ENCODE data around the gene PCNT.

The PCNT gene

DNA sequence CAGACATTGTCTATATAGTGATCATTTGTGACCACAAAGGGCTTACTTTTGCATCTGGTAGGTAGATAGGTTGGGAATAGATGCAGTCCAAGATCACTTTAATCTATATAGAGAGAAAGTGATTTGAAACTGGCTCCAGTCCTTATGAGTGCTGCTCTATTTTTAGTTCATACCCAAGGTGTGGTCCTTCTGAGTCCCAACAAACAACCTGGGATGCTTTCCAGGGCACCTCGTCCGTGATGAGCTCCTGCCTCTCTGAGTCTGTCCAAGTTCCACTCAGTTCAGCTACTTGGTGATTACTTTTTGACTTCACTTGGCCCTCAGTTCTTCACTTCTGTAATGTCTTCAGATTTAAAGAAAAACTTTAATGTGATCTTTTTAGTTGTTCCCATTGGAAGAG lies 155.0 kb downstream of the PCNT start:
- Histone ChIP-seq H3K79me2 (ENCODE audit: control insufficient read depth, low read length) (no peaks in the 10 kb centered on the region), H3F3A (ENCODE audit: control insufficient read depth, insufficient read depth) (no peaks in the 10 kb centered on the region), H3K9me3 (ENCODE audit: control insufficient read depth, insufficient read depth, low read length) (no peaks in the 10 kb centered on the region), H3K9me2 (replicated peaks; ENCODE audit: control insufficient read depth, low read length) (no peaks in the 10 kb centered on the region), H3K36me3 (ENCODE audit: control insufficient read depth, low read length) (no peaks in the 10 kb centered on the region), H3K4me1 (ENCODE audit: control insufficient read depth, low read length) (no peaks in the 10 kb centered on the region), H3K27ac (ENCODE audit: low read depth, low read length) (no peak overlapping the region), H3K4me2 (ENCODE audit: low read length) (no peak overlapping the region), H4K20me1 (ENCODE audit: control insufficient read depth, insufficient read depth, low read depth, low read length) (no peaks in the 10 kb centered on the region), H3K4me3 (ENCODE audit: low read length) (no peak overlapping the region), H3K27me3 (ENCODE audit: control insufficient read depth, low read length) (no peaks in the 10 kb centered on the region)
- TF ChIP-seq, protein P1, sequence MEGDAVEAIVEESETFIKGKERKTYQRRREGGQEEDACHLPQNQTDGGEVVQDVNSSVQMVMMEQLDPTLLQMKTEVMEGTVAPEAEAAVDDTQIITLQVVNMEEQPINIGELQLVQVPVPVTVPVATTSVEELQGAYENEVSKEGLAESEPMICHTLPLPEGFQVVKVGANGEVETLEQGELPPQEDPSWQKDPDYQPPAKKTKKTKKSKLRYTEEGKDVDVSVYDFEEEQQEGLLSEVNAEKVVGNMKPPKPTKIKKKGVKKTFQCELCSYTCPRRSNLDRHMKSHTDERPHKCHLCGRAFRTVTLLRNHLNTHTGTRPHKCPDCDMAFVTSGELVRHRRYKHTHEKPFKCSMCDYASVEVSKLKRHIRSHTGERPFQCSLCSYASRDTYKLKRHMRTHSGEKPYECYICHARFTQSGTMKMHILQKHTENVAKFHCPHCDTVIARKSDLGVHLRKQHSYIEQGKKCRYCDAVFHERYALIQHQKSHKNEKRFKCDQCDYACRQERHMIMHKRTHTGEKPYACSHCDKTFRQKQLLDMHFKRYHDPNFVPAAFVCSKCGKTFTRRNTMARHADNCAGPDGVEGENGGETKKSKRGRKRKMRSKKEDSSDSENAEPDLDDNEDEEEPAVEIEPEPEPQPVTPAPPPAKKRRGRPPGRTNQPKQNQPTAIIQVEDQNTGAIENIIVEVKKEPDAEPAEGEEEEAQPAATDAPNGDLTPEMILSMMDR (IDR thresholded peaks at IDR 0.05; ENCODE audit: low read depth, low read length, poor library complexity, severe bottlenecking) = no peak
- no peak for TF ChIP-seq EZH2phosphoT487 (IDR thresholded peaks at IDR 0.05; ENCODE audit: borderline replicate concordance, low read length)

DNA sequence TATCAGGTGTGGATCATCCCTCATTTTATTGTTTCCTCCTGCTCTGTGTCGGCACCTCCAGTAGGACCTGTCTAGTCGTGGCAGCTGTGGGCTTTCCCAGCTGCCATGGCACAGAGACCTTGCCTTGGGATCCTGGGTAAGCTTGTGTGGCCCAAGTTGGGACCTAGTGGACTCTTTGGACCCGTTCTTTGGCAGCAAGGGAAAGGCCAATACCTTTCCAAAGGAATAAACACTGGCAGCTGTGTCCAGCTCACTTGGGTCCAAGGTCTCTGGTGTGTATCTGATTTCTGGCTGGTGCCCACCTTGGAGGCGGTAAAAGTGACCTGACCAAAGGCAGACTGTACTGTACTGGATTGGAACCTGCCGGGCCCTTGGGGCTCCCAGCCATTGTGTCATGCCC lies 156.5 kb downstream of the PCNT start:
- H3K9me3 ChIP-seq (ENCODE audit: control insufficient read depth, insufficient read depth, low read length) = no peaks in the 10 kb centered on the region
- no peak overlapping the region for H3K4me2 ChIP-seq (ENCODE audit: low read length)
- no peaks in the 10 kb centered on the region for H3K27me3 ChIP-seq (ENCODE audit: control insufficient read depth, low read length)
- 0 out of 2 replicates have a peak, but pooled peaks cover 3% of the 10 kb centered on the region for H3K36me3 ChIP-seq (ENCODE audit: control insufficient read depth, low read length)
- H3K9me2 ChIP-seq (replicated peaks; ENCODE audit: control insufficient read depth, low read length) = no peaks in the 10 kb centered on the region
- no peaks in the 10 kb centered on the region for H3K79me2 ChIP-seq (ENCODE audit: control insufficient read depth, low read length)
- H3F3A ChIP-seq (ENCODE audit: control insufficient read depth, insufficient read depth) = no peaks in the 10 kb centered on the region
- no peak for TF ChIP-seq EZH2phosphoT487 (IDR thresholded peaks at IDR 0.05; ENCODE audit: borderline replicate concordance, low read length)
- TF ChIP-seq, protein P1 (IDR thresholded peaks at IDR 0.05; ENCODE audit: low read depth, low read length, poor library complexity, severe bottlenecking) = no peak
- no peaks in the 10 kb centered on the region for H3K4me1 ChIP-seq (ENCODE audit: control insufficient read depth, low read length)
- no peak overlapping the region for H3K27ac ChIP-seq (ENCODE audit: low read depth, low read length)
- no peak overlapping the region for H3K4me3 ChIP-seq (ENCODE audit: low read length)
- H4K20me1 ChIP-seq (ENCODE audit: control insufficient read depth, insufficient read depth, low read depth, low read length) = no peaks in the 10 kb centered on the region

DNA sequence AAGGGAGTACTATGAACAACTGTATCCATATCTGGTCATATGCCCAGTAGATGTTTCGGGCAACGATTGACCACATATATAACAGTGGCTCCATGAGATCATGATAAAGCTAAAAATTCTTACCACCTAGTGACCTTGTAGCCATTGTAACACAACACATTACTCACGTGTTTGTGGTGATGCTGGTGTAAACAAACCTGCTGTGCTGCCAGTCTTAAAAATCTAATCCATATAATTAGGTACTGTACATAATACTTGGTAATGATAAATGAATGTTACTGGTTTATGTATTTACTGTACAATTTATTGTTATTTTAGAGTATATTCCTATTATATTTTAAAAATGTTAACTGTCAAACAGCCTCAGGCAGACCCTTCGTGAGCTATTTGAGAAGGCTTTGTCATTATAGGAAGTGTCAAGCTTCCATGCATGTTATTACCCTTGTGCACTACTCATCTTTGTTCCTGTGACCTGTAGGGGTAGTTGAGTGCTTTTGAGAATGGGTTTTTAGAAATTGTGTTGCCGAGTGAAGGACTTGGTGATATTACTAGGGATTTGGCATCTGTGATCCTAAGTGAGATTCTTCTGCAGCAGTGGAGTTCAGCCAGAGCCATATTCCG lies 158.4 kb downstream of the PCNT start:
- no peaks in the 10 kb centered on the region for H4K20me1 ChIP-seq (ENCODE audit: control insufficient read depth, insufficient read depth, low read depth, low read length)
- H3K4me3 ChIP-seq (ENCODE audit: low read length) = no peak overlapping the region
- no peaks in the 10 kb centered on the region for H3K9me2 ChIP-seq (replicated peaks; ENCODE audit: control insufficient read depth, low read length)
- peaks cover 5% of the 10 kb centered on the region; the same call in 1 of the 2 replicates for H3K36me3 ChIP-seq (ENCODE audit: control insufficient read depth, low read length)
- H3K9me3 ChIP-seq (ENCODE audit: control insufficient read depth, insufficient read depth, low read length) = no peaks in the 10 kb centered on the region
- H3K4me1 ChIP-seq (ENCODE audit: control insufficient read depth, low read length) = no peaks in the 10 kb centered on the region
- no peaks in the 10 kb centered on the region for H3F3A ChIP-seq (ENCODE audit: control insufficient read depth, insufficient read depth)
- no peaks in the 10 kb centered on the region for H3K27me3 ChIP-seq (ENCODE audit: control insufficient read depth, low read length)
- no peak for TF ChIP-seq EZH2phosphoT487 (IDR thresholded peaks at IDR 0.05; ENCODE audit: borderline replicate concordance, low read length)
- TF ChIP-seq, protein P1 (IDR thresholded peaks at IDR 0.05; ENCODE audit: low read depth, low read length, poor library complexity, severe bottlenecking) = no peak
- H3K27ac ChIP-seq (ENCODE audit: low read depth, low read length) = no peak overlapping the region
- H3K4me2 ChIP-seq (ENCODE audit: low read length) = no peak overlapping the region
- no peaks in the 10 kb centered on the region for H3K79me2 ChIP-seq (ENCODE audit: control insufficient read depth, low read length)

All from DOHH2 (cell line).